H1 (cell line): ENCODE measurements around the gene C12orf76. TPM values are rescaled to one million over a fixed set of nuclear protein-coding genes. Genes with fewer than 3 reads are reported as not detected.

Source experiments
- CTCF ChIA-PET: fragments of 300-600 bp; sonication (Branson Sonifier 250); formaldehyde crosslinking; loops from one replicate; lab custom pipeline; 2021; ENCODE audit not compliant: partially characterized antibody; lab: Charles Lee
- POLR2A ChIA-PET: fragments of 300-600 bp; sonication (Branson Sonifier 250); formaldehyde crosslinking; loops from one replicate; lab custom pipeline; 2021; ENCODE audit warnings: inconsistent platforms; ENCODE audit not compliant: partially characterized antibody; lab: Charles Lee
- DNase-seq, 2 experiments: peaks; one replicate each; pipeline versions ENCODE4 v3.0.0 to v3.0.0-alpha.2; 2010 to 2022; ENCODE audit warnings: low spot score in 2 of 2, low read depth in 1 of 2, mixed read lengths in 1 of 2
- FAIRE-seq: peaks from 2 replicates; lab custom pipeline; 2011; peaks lifted over from hg19 to GRCh38; lab: Jason Lieb, UNC
- H2AFZ ChIP-seq: 2 replicates; pipeline ENCODE4 v1.8.1; 2012; ENCODE audit warnings: low read length, inconsistent platforms
- H2AK5ac ChIP-seq: 2 replicates; pipeline ENCODE4 v1.6.1; 2013; ENCODE audit warnings: low read depth, low read length
- H2BK120ac ChIP-seq: replicated peaks from 2 replicates; pipeline ENCODE3; 2013; ENCODE audit warnings: low read depth, low read length, inconsistent platforms
- H2BK12ac ChIP-seq: 2 replicates; pipeline ENCODE4 v1.6.1; 2013; ENCODE audit warnings: low read depth, low read length
- H2BK15ac ChIP-seq: 2 replicates; pipeline ENCODE4 v1.6.1; 2013; ENCODE audit warnings: low read length
- H2BK20ac ChIP-seq: 2 replicates; pipeline ENCODE4 v1.6.1; 2013; ENCODE audit warnings: low read length
- H2BK5ac ChIP-seq: 2 replicates; pipeline ENCODE4 v1.6.1; 2013; ENCODE audit warnings: low read depth, low read length
- H3K14ac ChIP-seq: 2 replicates; pipeline ENCODE4 v1.6.1; 2013; ENCODE audit warnings: inconsistent platforms; ENCODE audit not compliant: insufficient read length
- H3K18ac ChIP-seq: 2 replicates; pipeline ENCODE4 v1.6.1; 2013; ENCODE audit warnings: low read length; ENCODE audit errors: extremely low read depth
- H3K23ac ChIP-seq: 2 replicates; pipeline ENCODE4 v1.6.1; 2013; ENCODE audit warnings: inconsistent platforms; ENCODE audit not compliant: insufficient read length
- H3K23me2 ChIP-seq: 2 replicates; pipeline ENCODE4 v1.6.1; 2013; ENCODE audit warnings: low read depth, low read length
- H3K27ac ChIP-seq: 2 replicates; pipeline ENCODE4 v1.6.1; 2011; ENCODE audit warnings: low read depth, low read length, inconsistent platforms
- H3K27me3 ChIP-seq, 4 experiments: replicated peaks in 1 of 4; 1 replicate in 1 of 4; 2 replicates in 3 of 4; pipeline versions ENCODE4 v1.6.1 to v1.8.1; 2011 to 2013; ENCODE audit warnings: low read length in 3 of 4, mild to moderate bottlenecking in 3 of 4, inconsistent platforms in 2 of 4, mixed read lengths in 2 of 4, moderate library complexity in 1 of 4; ENCODE audit not compliant: control insufficient read depth in 3 of 4, insufficient read depth in 3 of 4; ENCODE audit errors: extremely low read depth in 1 of 4
- H3K36me3 ChIP-seq, 4 experiments: 2 replicates each; pipeline versions ENCODE4 v1.6.1 to v1.8.1; 2011 to 2013; ENCODE audit warnings: mild to moderate bottlenecking in 4 of 4, low read length in 3 of 4, moderate library complexity in 2 of 4, control low read depth in 1 of 4, inconsistent platforms in 1 of 4; ENCODE audit not compliant: insufficient read depth in 4 of 4, control insufficient read depth in 2 of 4
- H3K4ac ChIP-seq: replicated peaks from 2 replicates; pipeline ENCODE3; 2013; ENCODE audit warnings: low read length, low read depth, mixed read lengths, inconsistent platforms; ENCODE audit not compliant: insufficient read length
- H3K4me1 ChIP-seq, 4 experiments: replicated peaks in 1 of 4; 1 replicate in 1 of 4; 2 replicates in 3 of 4; pipeline versions ENCODE4 v1.6.1 to v1.8.1; 2011 to 2013; ENCODE audit warnings: low read length in 3 of 4, inconsistent platforms in 2 of 4, mixed read lengths in 1 of 4; ENCODE audit not compliant: insufficient read depth in 4 of 4, control insufficient read depth in 3 of 4
- H3K4me2 ChIP-seq, 2 experiments: 2 replicates each; pipeline versions ENCODE4 v1.6.1 to v1.8.1; 2011 to 2013; ENCODE audit warnings: low read depth in 2 of 2, low read length in 2 of 2, control low read depth in 1 of 2, inconsistent platforms in 1 of 2, mild to moderate bottlenecking in 1 of 2; ENCODE audit not compliant: insufficient read depth in 1 of 2
- H3K4me3 ChIP-seq, 4 experiments: fragments of 200-600, 300-600 bp in 1 of 4; sonication (generic), shearing (Covaris generic), sonication (Bioruptor Twin) in 1 of 4; 2 replicates each; pipeline versions ENCODE4 v1.5.1 to v1.8.1; 2011 to 2016; ENCODE audit warnings: low read length in 4 of 4, low read depth in 3 of 4, control low read depth in 2 of 4, inconsistent platforms in 2 of 4, mild to moderate bottlenecking in 2 of 4, mixed read lengths in 1 of 4, moderate library complexity in 1 of 4; ENCODE audit not compliant: insufficient read depth in 2 of 4; ENCODE audit errors: extremely low read depth in 1 of 4
- H3K56ac ChIP-seq: replicated peaks from 2 replicates; pipeline ENCODE3; 2013; ENCODE audit warnings: low read depth, mild to moderate bottlenecking, mixed read lengths, low read length, inconsistent platforms; ENCODE audit not compliant: insufficient read length
- H3K79me1 ChIP-seq: 2 replicates; pipeline ENCODE4 v1.6.1; 2013; ENCODE audit warnings: low read depth, low read length, control low read depth
- H3K79me2 ChIP-seq, 2 experiments: 2 replicates each; pipeline versions ENCODE4 v1.6.1 to v1.8.1; 2012 to 2013; ENCODE audit warnings: low read length in 2 of 2, mild to moderate bottlenecking in 2 of 2, inconsistent platforms in 1 of 2; ENCODE audit not compliant: insufficient read depth in 2 of 2, control insufficient read depth in 1 of 2
- H3K9ac ChIP-seq, 4 experiments: replicated peaks in 1 of 4; 1 replicate in 1 of 4; 2 replicates in 3 of 4; pipeline versions ENCODE4 v1.6.1 to v1.8.1; 2011 to 2013; ENCODE audit warnings: low read depth in 3 of 4, low read length in 3 of 4, control low read depth in 2 of 4, mild to moderate bottlenecking in 2 of 4, moderate library complexity in 2 of 4, inconsistent platforms in 1 of 4; ENCODE audit errors: extremely low read depth in 1 of 4
- H3K9me3 ChIP-seq, 2 experiments: 2 replicates each; pipeline versions ENCODE4 v1.6.1 to v1.8.1; 2012 to 2013; ENCODE audit warnings: mild to moderate bottlenecking in 2 of 2, moderate library complexity in 2 of 2, control low read depth in 1 of 2, inconsistent platforms in 1 of 2, low read depth in 1 of 2, low read length in 1 of 2, mixed read lengths in 1 of 2; ENCODE audit not compliant: insufficient read depth in 2 of 2
- H4K20me1 ChIP-seq, 2 experiments: replicated peaks in 1 of 2; 2 replicates each; pipeline versions ENCODE3 to v1.8.1; 2011 to 2013; ENCODE audit warnings: inconsistent platforms in 2 of 2, low read length in 2 of 2, mild to moderate bottlenecking in 1 of 2; ENCODE audit not compliant: insufficient read depth in 2 of 2, control insufficient read depth in 1 of 2
- H4K5ac ChIP-seq: 2 replicates; pipeline ENCODE4 v1.6.1; 2013; ENCODE audit warnings: low read length, low read depth, mixed read lengths, inconsistent platforms; ENCODE audit not compliant: insufficient read length
- H4K8ac ChIP-seq: 2 replicates; pipeline ENCODE4 v1.8.0; 2013; ENCODE audit warnings: mild to moderate bottlenecking, moderate library complexity, low read length, inconsistent platforms; ENCODE audit not compliant: insufficient read depth; ENCODE audit errors: extremely low read depth
- H4K91ac ChIP-seq: replicated peaks from 2 replicates; pipeline ENCODE3; 2013; ENCODE audit warnings: low read length, mixed read lengths, inconsistent platforms; ENCODE audit not compliant: insufficient read length
- BACH1 ChIP-seq: IDR thresholded peaks from 2 replicates; pipeline ENCODE4 v1.6.1; 2012; ENCODE audit warnings: low read length, improper control_type of control experiment
- BCL11A ChIP-seq, 2 experiments: IDR thresholded peaks; one replicate each; pipeline ENCODE4 v1.6.1; 2011; ENCODE audit warnings: low read depth in 2 of 2, low read length in 2 of 2, mild to moderate bottlenecking in 2 of 2
- BRCA1 ChIP-seq: IDR thresholded peaks from 2 replicates; pipeline ENCODE4 v1.6.1; 2012; ENCODE audit warnings: low read depth, low read length, improper control_type of control experiment
- CEBPB ChIP-seq: IDR thresholded peaks from 2 replicates; pipeline ENCODE4 v1.6.1; 2012; ENCODE audit warnings: low read depth, low read length
- CHD1 ChIP-seq: IDR thresholded peaks from 2 replicates; pipeline ENCODE4 v1.6.1; 2012; ENCODE audit warnings: low read depth, low read length, improper control_type of control experiment
- FOSL1 ChIP-seq: IDR thresholded peaks from 2 replicates; pipeline ENCODE4 v1.6.1; 2011; ENCODE audit warnings: mild to moderate bottlenecking, low read depth, low read length, moderate library complexity; ENCODE audit not compliant: insufficient read depth
- KDM4A ChIP-seq: IDR thresholded peaks from one replicate; pipeline ENCODE4 v1.7.1; 2012; ENCODE audit warnings: low read depth, mild to moderate bottlenecking, moderate library complexity, low read length, inconsistent platforms; ENCODE audit not compliant: severe bottlenecking
- RNF2 ChIP-seq: fragments of 200-900, 300-1000 bp; sonication (generic); IDR thresholded peaks from 2 replicates; pipeline ENCODE4 v1.7.1; 2016; ENCODE audit warnings: borderline replicate concordance, low read depth, mild to moderate bottlenecking, antibody characterized with exemption, low read length; ENCODE audit not compliant: poor library complexity, severe bottlenecking; ENCODE audit errors: missing control alignments
- SIN3A ChIP-seq, 2 experiments: IDR thresholded peaks in 1 of 2; conservative IDR thresholded peaks in 1 of 2; 2 replicates each; pipeline ENCODE4 v1.6.1; 2011 to 2012; ENCODE audit warnings: low read length in 2 of 2, improper control_type of control experiment in 1 of 2, low read depth in 1 of 2, mild to moderate bottlenecking in 1 of 2
- SIRT6 ChIP-seq: IDR thresholded peaks from one replicate; pipeline ENCODE4 v1.7.1; 2012; ENCODE audit warnings: low read length, inconsistent platforms
- TAF7 ChIP-seq: optimal IDR thresholded peaks from 2 replicates; pipeline ENCODE3; 2011; ENCODE audit warnings: low read depth, mild to moderate bottlenecking, inconsistent platforms, low read length, moderate library complexity, borderline replicate concordance
- TCF12 ChIP-seq: IDR thresholded peaks from 2 replicates; pipeline ENCODE4 v1.6.1; 2011; ENCODE audit warnings: low read depth, mild to moderate bottlenecking, low read length
- WGBS, 2 experiments: shearing (Covaris generic) in 1 of 2; methylation state at CpG; one replicate each; pipeline versions ENCODE4 v1.1.6 to v1.1.7; 2013 to 2015; ENCODE audit warnings: low lambda C conversion rate in 2 of 2, mixed read lengths in 2 of 2, inconsistent platforms in 1 of 2, low coverage in 1 of 2, missing lambda C conversion rate in 1 of 2; ENCODE audit not compliant: insufficient replicate concordance in 2 of 2, insufficient coverage in 1 of 2, insufficient read length in 1 of 2; ENCODE audit errors: extremely low coverage in 1 of 2, missing lambda C conversion rate in 1 of 2; 5-methylcytosine and 5-hydroxymethylcytosine counted together
- polyA plus RNA-seq, 7 experiments: library from polyadenylated mRNA; depleted of rRNA in 3 of 7; stranded (reverse) in 5 of 7; unstranded in 2 of 7; fragments of >200 nt in 5 of 7; fragments of 200-250 nt in 2 of 7; gene quantifications; 1 replicate in 5 of 7; 2 replicates in 1 of 7; 4 replicates in 1 of 7; pipeline versions ENCODE4 v1.2.1 to v1.2.3, GENCODE V29; 2011 to 2013; ENCODE audit warnings: missing spikeins in 2 of 7, mixed read lengths in 2 of 7
- total RNA-seq: library from RNA; stranded (reverse); fragmentation: NEBNext Ultra II Directional; extraction: Animal tissue kit (Norgen Biotek cat#: 25700); gene quantifications from 2 replicates; pipeline ENCODE4 v1.2.1, GENCODE V29; 2021
- TF ChIP-seq, protein P1 (sequence below): IDR thresholded peaks from 2 replicates; pipeline ENCODE4 v1.6.1; 2012; ENCODE audit warnings: low read length, inconsistent platforms

C12orf76 gene
- total and polyA plus RNA-seq, 2 of the 8 experiments (the other 6 are each of a cell fraction or from before 2014, with no cell fraction given): 14.4 to 18.6 TPM

DNA sequence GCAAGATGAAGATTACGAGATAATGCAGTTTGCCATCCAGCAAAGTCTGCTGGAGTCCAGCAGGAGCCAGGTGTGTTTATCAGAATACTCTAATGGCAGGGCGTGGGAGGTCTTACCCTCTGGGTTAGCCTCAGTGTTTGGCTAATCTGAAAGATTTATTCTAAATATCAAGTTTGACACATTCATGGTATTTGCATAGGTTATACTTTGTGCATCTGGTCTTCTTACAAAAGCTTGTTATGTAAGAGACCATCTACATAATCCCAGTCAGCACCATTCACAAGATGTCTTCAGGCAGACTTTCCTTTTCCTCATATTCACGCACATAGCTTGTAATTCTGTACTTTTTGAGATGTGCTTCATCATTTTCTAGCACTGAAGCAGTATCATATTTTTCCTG is 14.4 kb downstream of the C12orf76 start:
- peaks cover 0 to 5% (median 3%) of the 10 kb centered on the region in 4 experiments; a peak in 4 of 8 replicates for H3K36me3 ChIP-seq
- H3K79me2 ChIP-seq: no peaks in the 10 kb centered on the region
- DNase-seq: no peak
- no peaks in the 10 kb centered on the region for H3K23me2 ChIP-seq
- H4K5ac ChIP-seq: no peak overlapping the region
- no peak overlapping the region for H3K27ac ChIP-seq
- no peak overlapping the region for H3K9ac ChIP-seq
- no peaks in the 10 kb centered on the region for H3K4me1 ChIP-seq
- no peak overlapping the region for H2BK12ac ChIP-seq
- H2AK5ac ChIP-seq: no peak overlapping the region
- POLR2A ChIA-PET: no interaction called here
- no peak overlapping the region for H4K91ac ChIP-seq
- no peaks in the 10 kb centered on the region for H3K9me3 ChIP-seq
- no peak overlapping the region for H3K4me2 ChIP-seq
- H2BK120ac ChIP-seq: no peak overlapping the region
- H3K56ac ChIP-seq: no peak overlapping the region
- CTCF ChIA-PET: interaction anchor here (0.6 kb wide), 1 partner anchor 8 kb away, joined by 4 read pairs; no protein-coding TSS in a partner anchor
- no peak overlapping the region for H2AFZ ChIP-seq
- H2BK20ac ChIP-seq: no peak overlapping the region
- no peak overlapping the region for H3K4ac ChIP-seq
- FAIRE-seq: no peak
- H2BK15ac ChIP-seq: no peak overlapping the region
- no peak overlapping the region for H3K14ac ChIP-seq
- H4K20me1 ChIP-seq: peaks cover 0 to 4% of the 10 kb centered on the region in 2 experiments
- no peak overlapping the region for H3K23ac ChIP-seq
- H4K8ac ChIP-seq: no peak overlapping the region
- H3K79me1 ChIP-seq: no peaks in the 10 kb centered on the region
- H3K4me3 ChIP-seq: no peak overlapping the region
- no peak overlapping the region for H2BK5ac ChIP-seq
- H3K18ac ChIP-seq: no peak overlapping the region
- 86% methylated on average over 3 of the region's 3 CpGs; no CpG with 5 or more reads in 1 of the 2 experiments for WGBS, 2 experiments
- H3K27me3 ChIP-seq: no peaks in the 10 kb centered on the region
- TF ChIP-seq CHD1 (no peak), TAF7 (no peak), SIRT6 (no peak), BACH1 (no peak), BCL11A (IDR thresholded peaks at IDR 0.05; ENCODE audit: low read depth in 2 of 2, low read length in 2 of 2) (no peak), RNF2 (no peak), TCF12 (no peak), FOSL1 (no peak), KDM4A (no peak), BRCA1 (no peak), CEBPB (no peak), SIN3A (conservative IDR thresholded peaks at IDR 0.05 in 1 of 2, IDR thresholded peaks at IDR 0.05 in 1 of 2; ENCODE audit: low read depth in 1 of 2, low read length in 2 of 2) (no peak)
- TF ChIP-seq, protein P1, sequence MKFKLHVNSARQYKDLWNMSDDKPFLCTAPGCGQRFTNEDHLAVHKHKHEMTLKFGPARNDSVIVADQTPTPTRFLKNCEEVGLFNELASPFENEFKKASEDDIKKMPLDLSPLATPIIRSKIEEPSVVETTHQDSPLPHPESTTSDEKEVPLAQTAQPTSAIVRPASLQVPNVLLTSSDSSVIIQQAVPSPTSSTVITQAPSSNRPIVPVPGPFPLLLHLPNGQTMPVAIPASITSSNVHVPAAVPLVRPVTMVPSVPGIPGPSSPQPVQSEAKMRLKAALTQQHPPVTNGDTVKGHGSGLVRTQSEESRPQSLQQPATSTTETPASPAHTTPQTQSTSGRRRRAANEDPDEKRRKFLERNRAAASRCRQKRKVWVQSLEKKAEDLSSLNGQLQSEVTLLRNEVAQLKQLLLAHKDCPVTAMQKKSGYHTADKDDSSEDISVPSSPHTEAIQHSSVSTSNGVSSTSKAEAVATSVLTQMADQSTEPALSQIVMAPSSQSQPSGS: no peak
